WI38 (cell line): Measurements from ENCODE around the gene NR0B1.

Source experiments
- H3K4me3 ChIP-seq: 2 replicates; pipeline ENCODE4 v1.5.1; 2011; ENCODE audit warnings: low read depth, mild to moderate bottlenecking, control low read depth, low read length
- CTCF ChIP-seq: IDR thresholded peaks from 2 replicates; pipeline ENCODE4 v1.5.1; 2012; ENCODE audit warnings: low read depth, mild to moderate bottlenecking, control low read depth, low read length

NR0B1 gene

GRCh38 chrX:30301208-30301607, 8.0 kb downstream of the NR0B1 start:
- no peak overlapping the region for H3K4me3 ChIP-seq
- TF ChIP-seq CTCF = no peak

DNA sequence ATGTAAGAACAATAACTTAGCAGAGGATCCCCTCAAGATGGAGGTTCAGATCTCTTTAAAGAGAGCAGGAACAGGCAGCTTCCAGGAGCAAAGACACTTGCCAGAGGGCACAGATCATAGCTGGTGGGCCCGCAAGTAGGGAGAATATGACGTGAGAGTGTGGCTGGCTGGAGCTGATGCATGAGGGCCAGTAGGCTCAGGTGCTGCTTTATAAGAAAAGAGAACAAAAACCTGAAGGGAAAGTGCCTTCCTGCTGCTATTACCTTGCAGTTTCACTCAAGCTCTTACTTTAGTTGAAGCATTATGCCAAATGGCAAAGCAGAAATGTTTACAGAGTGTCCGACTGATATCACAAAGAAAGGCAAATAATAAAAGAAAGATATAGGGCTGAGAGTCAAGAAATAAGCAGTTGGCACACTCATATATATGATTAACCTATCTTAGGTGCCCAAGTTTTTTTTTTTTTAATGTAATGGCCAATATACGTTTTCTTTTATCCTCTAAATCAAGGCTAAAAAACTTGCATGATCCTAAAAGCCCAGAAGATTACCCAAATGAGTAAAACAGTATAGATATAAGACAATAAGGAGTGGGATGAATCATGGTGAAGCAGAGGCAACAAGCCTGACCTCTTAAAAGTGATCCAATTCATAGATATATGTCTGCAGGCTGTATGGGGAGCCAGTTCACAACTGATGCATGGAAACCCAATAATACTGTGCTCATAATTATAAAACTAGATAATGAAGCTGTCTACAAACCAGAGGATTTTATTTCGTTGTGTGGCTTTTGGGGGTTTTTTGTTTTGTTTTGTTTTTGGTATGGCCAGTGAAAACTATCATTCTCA, 12.6 kb downstream of the NR0B1 start:
- TF ChIP-seq CTCF = no peak
- no peak overlapping the region for H3K4me3 ChIP-seq

- H3K4me3 ChIP-seq = no peak overlapping the region
- TF ChIP-seq CTCF = no peak
These were observed 25.6 kb downstream of the NR0B1 start for GRCh38 chrX:30283456-30284200.

- TF ChIP-seq CTCF = no peak
- H3K4me3 ChIP-seq = no peak overlapping the region
These were observed 26.7 kb downstream of the NR0B1 start for GRCh38 chrX:30282527-30282926.

- H3K4me3 ChIP-seq = no peak overlapping the region
- no peak for TF ChIP-seq CTCF
These were observed 28.8 kb downstream of the NR0B1 start for GRCh38 chrX:30280428-30280827.

GRCh38 chrX:30278365-30278764, 30.8 kb downstream of the NR0B1 start:
- no peak overlapping the region for H3K4me3 ChIP-seq
- no peak for TF ChIP-seq CTCF

GRCh38 chrX:30275498-30275897, 33.7 kb downstream of the NR0B1 start:
- no peak overlapping the region for H3K4me3 ChIP-seq
- TF ChIP-seq CTCF = no peak
